Measurements from ENCODE around the gene PLEKHH2. TPM values are rescaled to one million over a fixed set of nuclear protein-coding genes. Genes with fewer than 3 reads are reported as not detected.

The PLEKHH2 gene
- total RNA-seq, 1 donor from 2014 or later = 0.84 TPM

- no peak overlapping the region for H3K4me3 Mint-ChIP-seq (ENCODE audit: unreplicated experiment)
- peaks cover 15% of the 10 kb centered on the region for H3K4me1 Mint-ChIP-seq (ENCODE audit: low read depth, unreplicated experiment)
- Histone ChIP-seq H3K4me2 (ENCODE audit: low read length) (no peak overlapping the region), H3K79me2 (ENCODE audit: insufficient read depth, low read length) (no peaks in the 10 kb centered on the region), H3K27me3 (ENCODE audit: insufficient read depth, low read length) (no peaks in the 10 kb centered on the region), H3K36me3 (ENCODE audit: insufficient read depth, low read length) (no peaks in the 10 kb centered on the region), H3K4me3 (ENCODE audit: insufficient read depth, low read depth, low read length) (no peak overlapping the region), H3K4me1 (ENCODE audit: insufficient read depth, low read length) (peaks cover 15% of the 10 kb centered on the region), H4K20me1 (ENCODE audit: insufficient read depth, low read length) (no peaks in the 10 kb centered on the region), H3K27ac (ENCODE audit: low read depth, low read length) (peak overlapping the region; percentile 36), H3K9me3 (ENCODE audit: insufficient read depth, low read depth, low read length) (no peaks in the 10 kb centered on the region), H3K9ac (ENCODE audit: low read length) (no peak overlapping the region), H2AFZ (ENCODE audit: low read depth, low read length) (no peak overlapping the region)
- DNase-seq (ENCODE audit: low read depth) = peak; percentile 73
- no peaks in the 10 kb centered on the region for H3K27me3 Mint-ChIP-seq (ENCODE audit: low read depth, unreplicated experiment)
- no peak for FAIRE-seq
- no peaks in the 10 kb centered on the region for H3K9me3 Mint-ChIP-seq (ENCODE audit: unreplicated experiment)
- TF ChIP-seq CTCF (IDR thresholded peaks at IDR 0.05; ENCODE audit: insufficient read depth, low read depth, low read length) (no peak), EZH2 (IDR thresholded peaks at IDR 0.05; ENCODE audit: insufficient read depth, low read length) (no peak)
- H3K27ac Mint-ChIP-seq (ENCODE audit: unreplicated experiment) = no peak overlapping the region
- no peaks in the 10 kb centered on the region for H3K36me3 Mint-ChIP-seq (ENCODE audit: low read depth, unreplicated experiment)
Observed at GRCh38 chr2:43743706-43744105, 106.6 kb downstream of the PLEKHH2 start.

- H3K4me1 Mint-ChIP-seq (ENCODE audit: low read depth, unreplicated experiment) = peaks cover 15% of the 10 kb centered on the region
- FAIRE-seq (no peak), DNase-seq (ENCODE audit: low read depth) (peak; percentile 85)
- H3K4me3 ChIP-seq (ENCODE audit: insufficient read depth, low read depth, low read length) = no peak overlapping the region
- H3K27ac Mint-ChIP-seq (ENCODE audit: unreplicated experiment) = peak overlapping the region; percentile 88
- TF ChIP-seq CTCF (IDR thresholded peaks at IDR 0.05; ENCODE audit: insufficient read depth, low read depth, low read length) (no peak), EZH2 (IDR thresholded peaks at IDR 0.05; ENCODE audit: insufficient read depth, low read length) (no peak)
- no peaks in the 10 kb centered on the region for H3K27me3 Mint-ChIP-seq (ENCODE audit: low read depth, unreplicated experiment)
- peak overlapping the region; percentile 51 for H3K4me2 ChIP-seq (ENCODE audit: low read length)
- peaks cover 15% of the 10 kb centered on the region for H3K4me1 ChIP-seq (ENCODE audit: insufficient read depth, low read length)
- no peaks in the 10 kb centered on the region for H3K79me2 ChIP-seq (ENCODE audit: insufficient read depth, low read length)
- peak overlapping the region; percentile 8 for H2AFZ ChIP-seq (ENCODE audit: low read depth, low read length)
- no peaks in the 10 kb centered on the region for H3K9me3 Mint-ChIP-seq (ENCODE audit: unreplicated experiment)
- no peaks in the 10 kb centered on the region for H3K27me3 ChIP-seq (ENCODE audit: insufficient read depth, low read length)
- no peak overlapping the region for H3K9ac ChIP-seq (ENCODE audit: low read length)
- no peak overlapping the region for H3K4me3 Mint-ChIP-seq (ENCODE audit: unreplicated experiment)
- H3K27ac ChIP-seq (ENCODE audit: low read depth, low read length) = peak overlapping the region; percentile 60
- no peaks in the 10 kb centered on the region for H3K36me3 Mint-ChIP-seq (ENCODE audit: low read depth, unreplicated experiment)
- H4K20me1 ChIP-seq (ENCODE audit: insufficient read depth, low read length) = no peaks in the 10 kb centered on the region
- H3K36me3 ChIP-seq (ENCODE audit: insufficient read depth, low read length) = no peaks in the 10 kb centered on the region
- no peaks in the 10 kb centered on the region for H3K9me3 ChIP-seq (ENCODE audit: insufficient read depth, low read depth, low read length)
Observed at GRCh38 chr2:43745457-43745856, 108.4 kb downstream of the PLEKHH2 start.

- DNase-seq (ENCODE audit: low read depth) (no peak), FAIRE-seq (no peak)
- H3K4me3 Mint-ChIP-seq (ENCODE audit: unreplicated experiment) = no peak overlapping the region
- no peaks in the 10 kb centered on the region for H3K36me3 Mint-ChIP-seq (ENCODE audit: low read depth, unreplicated experiment)
- H3K4me1 Mint-ChIP-seq (ENCODE audit: low read depth, unreplicated experiment) = peaks cover 19% of the 10 kb centered on the region
- Histone ChIP-seq H3K4me3 (ENCODE audit: insufficient read depth, low read depth, low read length) (no peak overlapping the region), H3K79me2 (ENCODE audit: insufficient read depth, low read length) (no peaks in the 10 kb centered on the region), H3K27ac (ENCODE audit: low read depth, low read length) (no peak overlapping the region), H3K9ac (ENCODE audit: low read length) (no peak overlapping the region), H3K4me1 (ENCODE audit: insufficient read depth, low read length) (peaks cover 22% of the 10 kb centered on the region), H3K36me3 (ENCODE audit: insufficient read depth, low read length) (no peaks in the 10 kb centered on the region), H2AFZ (ENCODE audit: low read depth, low read length) (no peak overlapping the region), H3K4me2 (ENCODE audit: low read length) (no peak overlapping the region), H3K27me3 (ENCODE audit: insufficient read depth, low read length) (no peaks in the 10 kb centered on the region), H4K20me1 (ENCODE audit: insufficient read depth, low read length) (no peaks in the 10 kb centered on the region), H3K9me3 (ENCODE audit: insufficient read depth, low read depth, low read length) (no peaks in the 10 kb centered on the region)
- H3K27me3 Mint-ChIP-seq (ENCODE audit: low read depth, unreplicated experiment) = no peaks in the 10 kb centered on the region
- no peaks in the 10 kb centered on the region for H3K9me3 Mint-ChIP-seq (ENCODE audit: unreplicated experiment)
- TF ChIP-seq EZH2 (IDR thresholded peaks at IDR 0.05; ENCODE audit: insufficient read depth, low read length) (no peak), CTCF (IDR thresholded peaks at IDR 0.05; ENCODE audit: insufficient read depth, low read depth, low read length) (no peak)
- H3K27ac Mint-ChIP-seq (ENCODE audit: unreplicated experiment) = no peak overlapping the region
Observed at GRCh38 chr2:43748333-43748732, 111.3 kb downstream of the PLEKHH2 start.

Data from astrocyte (in vitro differentiated cells and primary cell).